HepG2 (cell line): ENCODE results near the gene ECPAS.

ENCODE experiments used
- CCAR2 ChIP-seq: fragments of 200-400 bp; formaldehyde crosslinking; optimal IDR thresholded peaks from 2 replicates; pipeline ENCODE3; 2018; ENCODE audit warnings: low read depth, mild to moderate bottlenecking, low read length, moderate library complexity
- CTCF ChIP-seq: sonication (generic); formaldehyde crosslinking; IDR thresholded peaks from 2 replicates; pipeline ENCODE4 v1.5.0; 2020; ENCODE audit warnings: mild to moderate bottlenecking, missing genetic modification reagents, moderate library complexity
- MED13 ChIP-seq: sonication (generic); formaldehyde crosslinking; IDR thresholded peaks from 2 replicates; pipeline ENCODE4 v1.5.0; 2020; ENCODE audit warnings: missing genetic modification reagents
- TAF1 ChIP-seq: sonication (generic); formaldehyde crosslinking; IDR thresholded peaks from 2 replicates; pipeline ENCODE4 v1.4.0; 2020; ENCODE audit warnings: missing genetic modification reagents
- ZNF776 ChIP-seq: sonication (generic); formaldehyde crosslinking; IDR thresholded peaks from 2 replicates; pipeline ENCODE4 v1.4.0; 2020; ENCODE audit warnings: mild to moderate bottlenecking, missing genetic modification reagents
- TF ChIP-seq, protein P1 (sequence below): sonication (generic); formaldehyde crosslinking; IDR thresholded peaks from 2 replicates; pipeline ENCODE4 v1.4.0; 2020; ENCODE audit warnings: missing genetic modification reagents

DNA sequence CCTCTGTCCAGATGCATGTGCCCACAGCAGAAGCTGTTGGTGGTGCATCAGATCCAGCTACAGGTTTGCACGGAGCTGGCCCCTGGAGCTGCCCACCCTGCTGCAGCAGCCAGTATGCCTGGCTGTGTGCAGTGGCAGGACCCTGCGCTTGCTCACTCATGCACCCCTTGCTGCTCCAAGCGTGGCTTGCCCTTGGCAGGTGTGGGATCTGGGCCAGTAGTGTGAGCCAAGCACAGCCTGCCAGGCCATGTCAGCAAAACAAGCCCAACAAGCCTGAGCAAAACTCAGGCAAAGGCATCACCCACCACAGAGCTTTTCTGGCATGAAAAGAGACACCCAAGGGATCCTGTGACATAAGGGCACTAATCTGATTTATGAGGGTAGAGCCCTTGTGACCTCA, 18.3 kb upstream of the ECPAS start:
- no peak for TF ChIP-seq CTCF (CRISPR knock-in tag)
- TF ChIP-seq TAF1 (CRISPR knock-in tag), result no peak
- no peak for TF ChIP-seq CCAR2
- no peak for TF ChIP-seq ZNF776
- TF ChIP-seq, protein P1, sequence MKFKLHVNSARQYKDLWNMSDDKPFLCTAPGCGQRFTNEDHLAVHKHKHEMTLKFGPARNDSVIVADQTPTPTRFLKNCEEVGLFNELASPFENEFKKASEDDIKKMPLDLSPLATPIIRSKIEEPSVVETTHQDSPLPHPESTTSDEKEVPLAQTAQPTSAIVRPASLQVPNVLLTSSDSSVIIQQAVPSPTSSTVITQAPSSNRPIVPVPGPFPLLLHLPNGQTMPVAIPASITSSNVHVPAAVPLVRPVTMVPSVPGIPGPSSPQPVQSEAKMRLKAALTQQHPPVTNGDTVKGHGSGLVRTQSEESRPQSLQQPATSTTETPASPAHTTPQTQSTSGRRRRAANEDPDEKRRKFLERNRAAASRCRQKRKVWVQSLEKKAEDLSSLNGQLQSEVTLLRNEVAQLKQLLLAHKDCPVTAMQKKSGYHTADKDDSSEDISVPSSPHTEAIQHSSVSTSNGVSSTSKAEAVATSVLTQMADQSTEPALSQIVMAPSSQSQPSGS (CRISPR knock-in tag), result no peak
- TF ChIP-seq MED13 (CRISPR knock-in tag), result no peak
